Brain pericyte (primary cell): ENCODE data around the gene LRRTM3.

ENCODE experiments used
- DNase-seq: peaks from one replicate; pipeline ENCODE4 v3.0.0-alpha.2; 2012; ENCODE audit warnings: low read depth, low spot score

The LRRTM3 gene

GRCh38 chr10:66925896-66926715, at the start of gene LRRTM3:
Gene LRRTM3 (plus strand): TSS chr10:66926036.
- DNase-seq: peak; percentile 55

GRCh38 chr10:66877361-66877760, 48.5 kb upstream of the LRRTM3 start:
- DNase-seq: no peak

GRCh38 chr10:66880292-66880691, 45.5 kb upstream of the LRRTM3 start:
- DNase-seq: no peak

GRCh38 chr10:66880826-66881225, 45.0 kb upstream of the LRRTM3 start:
- no peak for DNase-seq

- no peak for DNase-seq
These were observed 44.0 kb upstream of the LRRTM3 start for GRCh38 chr10:66881814-66882213.

- DNase-seq: no peak
These were observed 43.6 kb upstream of the LRRTM3 start for GRCh38 chr10:66882271-66882670.

GRCh38 chr10:66886848-66887247, 39.0 kb upstream of the LRRTM3 start:
- no peak for DNase-seq

GRCh38 chr10:66888237-66888636, 37.6 kb upstream of the LRRTM3 start:
- DNase-seq: no peak

GRCh38 chr10:66892871-66893270, 33.0 kb upstream of the LRRTM3 start:
- DNase-seq: no peak

GRCh38 chr10:66910671-66911070, 15.2 kb upstream of the LRRTM3 start:
- no peak for DNase-seq

- DNase-seq: no peak
These were observed 9.8 kb upstream of the LRRTM3 start for GRCh38 chr10:66916030-66916429.

- DNase-seq: no peak
These were observed 8.7 kb upstream of the LRRTM3 start for GRCh38 chr10:66917104-66917503.

- DNase-seq: no peak
These were observed 6.6 kb upstream of the LRRTM3 start for GRCh38 chr10:66919248-66919647.

- no peak for DNase-seq
These were observed 1.0 kb upstream of the LRRTM3 start for GRCh38 chr10:66924674-66925345.

- no peak for DNase-seq
These were observed 463 bp upstream of the LRRTM3 start for GRCh38 chr10:66925373-66925772.

GRCh38 chr10:66926841-66927240, 1.0 kb downstream of the LRRTM3 start:
- no peak for DNase-seq

- DNase-seq: no peak
These were observed 1.6 kb downstream of the LRRTM3 start for GRCh38 chr10:66927251-66927935.

GRCh38 chr10:66927971-66928770, 2.3 kb downstream of the LRRTM3 start:
- no peak for DNase-seq

GRCh38 chr10:66928776-66929175, 2.9 kb downstream of the LRRTM3 start:
- no peak for DNase-seq

GRCh38 chr10:66929375-66929774, 3.5 kb downstream of the LRRTM3 start:
- no peak for DNase-seq

- peak; percentile 32 for DNase-seq
These were observed 5.6 kb downstream of the LRRTM3 start for GRCh38 chr10:66931340-66931948.
